ENCODE results near the gene TMEM129.
"Not testable (repeated sequence)": the region's sequence is repeated elsewhere in the genome, so short reads cannot be mapped to it uniquely, and the experiment has no call there.

The TMEM129 gene

DNA sequence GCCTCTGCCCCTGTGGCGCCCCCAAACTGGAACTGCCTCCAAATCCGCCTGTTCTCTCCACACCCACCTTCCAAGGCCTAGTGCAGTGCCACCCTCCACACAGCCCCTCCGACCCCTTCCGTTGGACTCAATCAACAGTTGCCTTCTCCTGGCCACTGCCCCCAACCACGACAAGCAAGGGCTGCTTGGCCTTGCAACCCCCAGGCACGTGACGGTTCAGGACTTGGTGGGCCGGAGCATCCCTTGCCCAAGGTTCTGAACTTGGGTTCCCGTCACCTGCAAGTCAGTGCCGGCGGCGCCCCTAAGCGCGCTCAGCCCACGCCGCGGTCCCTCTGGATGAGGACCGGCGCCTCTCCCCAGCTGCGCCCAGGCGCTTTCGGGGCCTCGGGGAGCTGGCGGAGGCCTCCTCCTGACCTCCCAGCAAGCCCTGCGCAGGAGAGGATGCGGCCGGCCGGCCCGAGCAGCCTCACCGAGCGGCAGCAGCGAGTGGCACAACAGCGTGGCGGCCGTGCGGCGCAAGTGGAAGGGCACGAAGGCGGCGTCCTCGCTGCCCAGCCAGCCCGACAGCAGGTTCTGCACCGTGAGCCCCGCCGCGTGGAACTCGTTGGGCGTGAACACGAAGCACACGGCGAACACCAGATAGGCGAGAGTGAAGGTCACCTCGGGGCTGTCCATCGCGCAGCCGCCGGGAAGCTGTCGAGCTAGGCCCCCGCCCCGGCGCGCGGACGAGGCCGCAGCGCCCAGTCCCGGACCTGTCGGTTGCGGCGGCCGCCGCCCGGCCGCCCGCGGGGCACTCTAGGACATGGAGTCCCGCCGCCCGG is 750 bp downstream of the TMEM129 start:
- DNase-seq (ENCODE audit: low read depth): no peak

DNA sequence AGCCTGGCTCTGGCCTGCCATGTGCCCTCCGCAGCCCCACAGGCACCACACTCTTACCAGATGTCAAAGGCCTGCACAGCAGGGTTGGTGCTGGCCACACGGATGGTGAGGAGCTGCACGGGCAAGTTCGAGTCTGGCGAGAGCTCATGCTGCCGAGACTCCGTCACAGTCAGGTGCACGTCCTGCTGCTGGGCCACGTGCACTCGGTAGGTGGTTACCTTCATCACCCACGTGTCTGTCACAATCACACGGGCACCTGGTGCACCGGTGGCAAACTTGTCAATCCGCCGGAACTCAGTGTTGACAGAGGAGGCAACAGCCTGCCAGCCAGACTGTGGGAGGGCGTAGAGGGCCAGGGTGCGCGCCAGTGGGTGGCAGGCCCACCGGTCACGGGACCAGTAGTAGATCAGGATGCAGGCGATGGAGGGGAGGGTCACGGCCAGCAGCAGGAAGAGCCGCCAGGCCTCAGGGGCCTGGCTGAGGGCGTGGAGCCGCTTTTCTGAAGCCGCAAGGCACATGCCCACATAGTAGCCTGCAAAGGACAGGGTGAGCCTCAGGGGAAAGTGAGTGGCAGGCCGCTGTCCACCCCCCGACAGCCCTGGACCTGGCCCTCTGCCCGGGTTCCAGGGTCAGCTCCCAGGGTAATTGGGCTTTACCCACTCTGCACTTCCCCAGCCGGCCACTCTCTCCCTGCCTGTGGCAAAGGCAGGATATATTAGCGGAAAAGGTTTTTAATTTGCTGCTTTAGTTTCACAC is 2.9 kb downstream of the TMEM129 start:
- DNase-seq (ENCODE audit: low read depth): no peak

DNA sequence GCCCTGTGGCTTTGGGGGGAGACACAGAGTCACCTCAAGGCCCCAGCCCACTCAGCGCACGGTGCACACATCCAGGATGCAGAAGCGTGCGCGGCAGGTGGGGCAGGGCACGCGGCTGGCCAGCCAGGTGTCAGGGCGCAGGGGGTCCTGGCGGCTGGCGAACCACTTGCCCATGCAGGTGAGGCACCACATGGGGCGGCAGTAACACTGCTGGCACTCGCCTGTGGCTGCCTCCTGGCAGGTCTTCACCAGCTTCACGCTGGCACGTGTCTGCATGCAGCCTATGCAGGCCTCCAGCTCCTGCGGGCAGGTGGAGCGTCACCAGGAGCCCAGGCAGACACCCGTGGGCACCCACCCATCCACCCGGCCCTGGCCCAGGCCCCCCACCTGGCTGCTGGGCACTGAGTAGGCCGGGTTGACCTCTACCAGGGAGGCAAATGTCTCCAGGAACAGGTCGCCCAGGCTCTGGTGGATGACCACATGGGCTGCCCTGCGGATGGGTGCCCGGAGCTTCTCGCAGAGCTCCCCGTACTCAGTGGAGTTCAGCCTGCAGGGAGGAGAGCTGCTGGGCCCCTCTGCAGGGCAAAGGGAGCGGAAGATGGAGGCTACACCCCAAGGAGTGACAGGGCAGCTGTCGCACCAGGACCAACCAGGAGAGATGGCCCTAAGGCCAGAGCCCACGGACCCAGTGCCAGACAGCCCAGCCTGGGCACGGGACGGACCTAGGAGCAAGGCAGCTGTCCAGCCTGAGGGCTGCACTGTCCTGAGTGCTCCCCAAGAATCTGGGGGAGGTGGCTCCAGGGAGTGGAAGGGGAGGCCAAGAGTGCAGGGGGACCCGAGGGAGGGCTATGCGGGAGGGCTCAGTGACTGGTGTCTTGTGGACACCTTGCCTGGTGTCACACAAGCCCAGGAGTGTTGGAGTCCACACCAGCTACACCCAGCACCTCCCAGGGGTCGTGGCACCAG is 3.7 kb downstream of the TMEM129 start:
- DNase-seq (ENCODE audit: low read depth): no peak

DNA sequence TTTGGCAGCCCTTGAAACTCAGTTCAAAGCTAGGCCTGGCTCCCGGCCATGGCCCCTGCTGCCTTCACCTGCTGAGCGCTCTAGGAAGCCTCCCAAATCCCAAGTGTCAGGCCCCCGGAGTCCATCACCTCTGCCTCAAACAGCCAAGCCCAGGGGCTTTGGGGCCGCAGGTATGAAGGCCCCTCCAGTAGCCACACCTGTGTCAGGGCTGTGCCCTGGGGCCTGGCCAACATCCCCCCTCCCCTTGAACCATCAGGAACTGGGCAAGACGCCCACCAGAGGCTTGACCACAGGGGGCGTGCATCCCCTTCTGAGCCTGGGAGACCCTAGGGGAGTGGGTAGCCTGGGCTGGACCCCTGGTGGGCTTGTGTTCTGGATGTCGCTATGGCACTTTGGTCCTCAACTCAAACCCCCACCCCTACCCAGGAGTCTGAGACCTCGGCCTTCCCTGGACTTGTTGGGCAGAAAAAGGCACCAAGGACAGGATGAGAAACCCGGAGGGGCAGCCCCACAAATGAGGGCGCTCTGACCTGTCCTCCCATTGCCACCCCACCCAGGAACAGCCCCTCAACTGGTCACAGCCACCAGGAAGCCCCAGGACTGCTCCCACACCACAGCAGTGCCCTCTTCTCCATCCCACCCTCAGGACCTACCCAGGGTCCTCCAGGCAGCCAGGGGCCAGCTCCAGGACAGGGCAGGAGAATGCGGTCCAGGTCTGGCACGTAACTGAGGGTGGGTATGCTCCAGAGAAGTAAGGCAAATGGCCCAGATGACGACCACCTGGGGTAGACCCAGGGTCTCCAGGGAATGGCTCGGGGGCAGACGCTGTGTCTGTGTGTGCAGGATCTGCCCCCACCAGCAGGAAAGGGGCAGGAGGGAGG is 4.8 kb downstream of the TMEM129 start:
- no peak for DNase-seq (ENCODE audit: low read depth)

DNA sequence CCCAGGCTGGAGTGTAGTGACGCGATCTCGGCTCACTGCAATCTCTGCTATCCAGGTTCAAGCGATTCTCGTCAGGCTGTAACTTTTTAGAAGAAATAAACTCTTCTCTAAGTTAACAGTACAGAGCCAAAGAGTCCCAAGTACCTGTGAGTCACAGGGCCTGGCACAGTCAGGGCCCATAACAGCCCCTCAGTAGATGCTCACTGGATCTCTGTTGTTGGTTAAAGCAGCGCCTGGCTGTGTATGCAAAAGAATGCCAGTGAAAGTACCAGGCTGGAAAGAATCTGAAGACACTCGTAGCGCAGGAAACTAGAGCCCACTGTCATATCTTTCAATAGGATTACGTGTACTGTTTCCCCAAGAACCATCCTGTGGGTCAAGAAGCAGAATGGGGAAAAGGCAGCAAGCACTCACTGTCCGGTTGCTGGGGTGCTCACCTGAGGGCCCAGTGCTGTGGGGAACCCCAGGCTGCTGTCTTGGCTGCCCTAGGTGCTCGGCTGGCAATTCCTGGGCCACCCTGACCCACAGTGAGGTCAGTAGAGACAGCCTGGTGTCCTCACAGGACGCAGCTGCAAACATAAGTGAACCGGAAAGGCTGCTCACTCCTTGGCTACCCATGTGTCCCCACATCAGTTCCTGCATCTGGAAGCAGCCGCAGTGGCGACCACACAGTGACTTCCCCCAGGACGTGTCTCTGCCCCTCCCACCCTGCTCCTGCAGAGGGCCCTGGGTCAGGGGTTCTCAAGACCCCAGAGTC is 5.9 kb downstream of the TMEM129 start:
- no peak for DNase-seq (ENCODE audit: low read depth)

DNA sequence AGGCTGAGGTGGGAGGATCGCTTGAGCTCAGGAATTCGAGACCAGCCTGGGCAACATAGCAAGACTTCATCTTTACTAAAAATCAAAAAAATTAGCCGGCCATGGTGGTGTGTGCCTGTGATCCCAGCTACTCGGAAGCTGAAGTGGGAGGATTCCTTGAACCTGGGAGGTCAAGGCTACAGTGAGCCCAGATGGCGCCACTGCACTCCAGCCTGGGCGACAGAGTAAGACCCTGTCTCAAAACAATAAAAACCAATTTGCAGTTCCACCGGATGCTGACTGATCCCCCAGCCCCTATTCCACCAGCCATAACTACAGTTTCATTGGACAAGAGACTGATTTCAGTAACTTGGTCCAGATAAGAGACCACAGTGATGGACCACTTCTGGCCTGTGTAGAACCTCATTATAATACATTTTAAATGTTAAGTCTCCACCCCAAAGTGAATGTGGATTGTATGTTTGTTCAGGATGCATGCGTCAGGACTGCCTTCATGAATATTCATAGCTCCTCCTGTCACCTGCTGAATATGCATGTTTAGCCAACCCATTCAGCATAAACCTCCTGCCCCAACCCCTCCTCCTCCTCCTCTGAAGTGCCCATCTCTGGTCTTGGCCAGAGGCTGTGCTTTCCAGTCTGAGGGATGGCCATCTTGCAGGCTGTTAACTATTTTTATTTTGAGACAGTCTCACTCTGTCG is 6.7 kb downstream of the TMEM129 start:
- DNase-seq (ENCODE audit: low read depth): no peak

DNA sequence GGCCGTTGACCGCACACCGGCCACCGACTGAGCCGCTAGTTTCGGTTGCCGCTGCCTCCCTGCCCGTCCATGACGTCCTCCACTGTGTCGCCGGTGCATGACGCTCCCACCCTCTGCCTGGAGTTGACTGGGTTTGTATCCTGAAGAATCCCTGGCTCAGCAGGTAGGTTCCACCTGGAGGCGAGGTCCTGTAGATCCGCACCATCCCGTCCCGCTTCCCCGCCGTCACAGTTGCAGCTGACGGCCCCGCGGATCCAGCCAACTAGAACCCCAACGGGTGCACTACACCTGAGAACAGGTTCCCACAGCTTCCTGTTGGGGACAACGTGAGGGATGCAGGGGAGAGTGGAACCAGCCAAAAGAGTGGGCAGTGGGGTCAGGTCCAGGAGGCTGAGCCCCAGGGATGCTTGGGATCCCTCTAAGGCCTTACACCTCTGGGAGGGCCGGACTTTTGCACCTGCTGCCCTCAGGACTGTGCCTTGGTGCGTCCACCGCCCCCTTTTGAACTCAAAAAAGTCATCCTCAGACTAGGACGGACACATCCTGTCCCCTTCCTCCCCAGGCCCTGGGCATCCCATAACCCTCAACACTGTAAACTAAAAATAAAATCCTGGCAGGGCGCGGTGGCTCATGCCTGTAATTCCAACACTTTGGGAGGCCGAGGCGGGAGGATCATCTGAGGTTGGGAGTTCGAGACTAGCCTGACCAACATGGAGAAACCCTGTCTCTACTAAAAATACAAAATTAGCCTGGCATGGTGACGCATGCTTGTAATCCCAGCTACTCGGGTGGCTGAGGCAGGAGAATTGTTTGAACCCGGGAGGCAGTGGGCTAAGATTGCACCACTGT is 7.9 kb downstream of the TMEM129 start:
- no peak for DNase-seq (ENCODE audit: low read depth)

DNA sequence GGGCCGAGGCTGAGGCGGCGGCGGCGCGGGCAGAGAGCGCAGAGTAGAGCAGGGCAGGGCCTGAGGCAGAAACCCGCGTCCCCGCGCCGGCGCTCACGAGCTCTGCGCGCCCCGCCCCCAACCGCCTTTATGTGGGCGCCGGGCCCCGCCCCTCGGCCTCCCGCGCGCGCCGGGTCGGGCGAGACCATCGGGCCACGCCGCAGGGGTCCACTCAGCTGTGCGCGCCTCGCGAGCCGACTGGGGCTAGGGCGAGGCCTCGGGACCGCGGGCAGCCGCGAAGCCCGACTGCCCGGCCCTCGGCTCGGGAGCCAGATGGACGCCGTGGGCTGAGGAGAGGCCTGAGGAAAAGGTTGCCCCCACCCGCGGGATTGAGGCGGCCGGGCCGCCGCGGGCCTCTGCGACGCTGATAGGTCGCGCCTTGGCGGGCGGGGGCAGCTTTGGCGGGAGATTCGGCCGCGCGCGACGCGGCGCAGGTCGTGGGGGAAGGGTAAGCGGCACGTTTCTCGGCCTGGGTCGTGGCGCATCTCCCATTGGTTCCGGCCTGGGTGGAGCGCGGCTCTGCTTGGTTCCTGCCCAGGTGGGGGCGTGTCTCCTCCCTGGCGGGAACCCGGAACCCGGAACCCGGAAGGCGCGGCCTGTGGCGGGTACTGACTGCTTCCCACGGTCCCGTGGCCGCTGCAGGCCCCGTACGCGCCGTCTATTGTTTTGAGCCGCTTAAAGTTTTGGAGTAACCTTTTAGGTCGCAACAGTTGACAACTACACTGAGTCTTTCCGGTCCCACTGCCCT is 8.7 kb downstream of the TMEM129 start, which contains the start of gene SLBP:
Gene SLBP, minus strand, starts transcription at position 104 of the 787 bp plus-strand sequence. CDS start 131 bp downstream, outside the sequence.
- peak; percentile 95 for DNase-seq (ENCODE audit: low read depth)

DNA sequence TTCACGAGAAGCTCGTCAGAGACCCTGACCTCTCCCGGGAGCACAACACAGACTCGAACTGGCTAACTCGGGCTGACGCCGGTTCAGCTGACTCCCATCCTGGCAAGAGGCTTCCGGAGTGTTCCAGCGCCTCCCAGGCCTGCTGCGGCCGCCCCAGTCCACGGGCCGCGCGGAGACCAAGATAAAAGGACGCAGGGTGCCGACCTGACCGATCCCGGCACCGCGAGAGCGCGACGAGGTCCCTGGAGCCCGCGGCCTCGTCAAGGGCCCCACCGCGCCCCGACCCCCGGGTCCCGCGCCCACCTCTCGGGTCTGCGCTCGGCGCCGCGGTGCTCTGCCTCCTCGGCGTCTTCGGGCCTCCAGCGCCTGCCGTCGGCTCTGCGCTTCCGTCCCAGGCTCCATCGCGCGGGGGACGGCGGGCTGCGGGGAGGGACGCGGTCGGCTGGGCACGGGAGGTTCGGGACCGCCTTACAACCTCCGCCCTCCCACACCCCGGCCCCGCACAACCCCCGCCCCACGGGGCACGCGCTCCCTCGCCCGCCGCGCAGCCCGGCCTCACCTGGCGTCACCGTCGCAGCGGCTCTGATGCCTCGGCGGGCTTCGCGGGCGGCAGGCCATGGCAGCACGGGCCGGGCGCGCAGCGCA is 9.4 kb downstream of the TMEM129 start:
- no peak for DNase-seq (ENCODE audit: low read depth)

DNA sequence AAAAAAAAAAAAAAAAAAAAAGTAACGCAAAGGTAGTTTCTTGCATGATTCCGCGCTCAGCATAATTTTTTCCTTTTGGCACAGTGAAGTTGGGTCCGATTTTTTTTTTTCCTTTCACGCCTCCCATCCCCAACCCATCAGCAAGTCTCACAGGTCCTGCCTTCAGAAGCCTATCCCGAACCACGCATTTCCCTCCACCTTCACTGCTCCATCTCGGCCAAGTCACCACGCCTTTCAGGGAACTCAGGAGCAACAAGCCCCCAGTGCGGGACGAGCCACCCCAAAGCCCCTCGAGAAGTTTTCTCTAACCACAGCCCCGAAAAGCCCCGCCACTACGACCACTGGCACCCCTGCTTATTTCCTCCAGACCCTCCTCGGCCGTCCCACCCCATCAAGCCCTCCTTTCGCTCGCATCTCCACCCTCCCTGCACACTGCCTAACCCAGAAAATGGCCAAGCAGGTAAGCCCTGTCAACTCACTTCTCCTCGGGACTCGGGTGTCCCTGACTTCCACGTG is 10.0 kb downstream of the TMEM129 start:
- no peak for DNase-seq (ENCODE audit: low read depth)

DNA sequence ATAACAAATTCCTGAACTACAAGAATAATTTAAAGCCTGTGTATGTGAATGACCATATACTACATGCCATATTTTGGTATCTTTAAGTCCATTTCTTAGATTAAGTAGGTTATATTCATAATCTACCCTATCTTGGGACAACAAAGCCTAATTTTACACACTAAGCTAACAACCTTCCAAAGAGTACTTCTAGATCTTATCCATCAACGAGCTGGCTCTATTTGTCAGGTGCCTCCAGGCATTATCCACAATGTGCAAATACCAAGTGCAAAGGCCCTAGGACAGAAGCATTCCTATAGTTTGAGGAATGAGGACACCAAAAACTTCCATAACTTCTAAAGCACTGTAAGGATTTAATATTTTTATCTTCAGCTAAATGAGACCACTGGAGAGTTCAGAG is 12.5 kb downstream of the TMEM129 start:
- DNase-seq (ENCODE audit: low read depth): no peak

DNA sequence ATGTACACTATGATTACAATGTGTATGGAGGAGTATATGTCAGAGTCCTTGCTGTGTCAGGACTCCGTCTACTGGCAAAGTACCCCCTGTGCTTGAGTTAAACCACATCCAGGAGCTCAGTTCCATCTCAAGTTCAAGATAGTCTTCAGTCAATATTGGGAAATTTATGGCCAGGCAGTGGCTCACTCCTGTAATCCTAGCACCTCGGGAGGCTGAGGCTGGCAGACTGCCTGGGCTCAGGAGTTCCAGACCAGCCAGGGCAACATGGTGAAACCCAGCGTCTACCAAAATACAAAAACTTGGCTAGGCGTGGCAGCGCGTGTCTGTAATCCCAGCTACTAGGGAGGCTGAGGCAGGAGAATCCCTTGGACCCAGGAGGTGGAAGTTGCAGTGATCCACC is 14.8 kb downstream of the TMEM129 start:
- no peak for DNase-seq (ENCODE audit: low read depth)

DNA sequence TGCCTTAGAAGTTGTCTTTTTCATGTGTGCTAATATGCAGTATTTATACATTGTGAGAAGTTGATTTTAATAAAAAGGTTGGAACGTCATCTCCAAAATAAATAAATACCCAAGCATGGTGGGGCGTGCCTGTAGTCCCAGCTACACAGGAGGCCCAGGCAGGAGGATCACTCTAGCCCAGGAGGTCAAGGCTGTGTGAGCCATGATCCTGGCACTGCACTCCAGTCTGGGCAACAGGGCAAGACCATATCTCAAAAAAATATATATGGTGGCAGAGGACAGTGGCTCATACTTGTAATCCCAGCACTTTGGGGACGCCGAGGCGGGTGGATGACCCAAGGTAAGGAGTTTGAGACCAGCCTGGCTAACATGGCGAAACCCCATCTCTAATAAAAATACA is 15.4 kb downstream of the TMEM129 start:
- DNase-seq (ENCODE audit: low read depth): no peak

DNA sequence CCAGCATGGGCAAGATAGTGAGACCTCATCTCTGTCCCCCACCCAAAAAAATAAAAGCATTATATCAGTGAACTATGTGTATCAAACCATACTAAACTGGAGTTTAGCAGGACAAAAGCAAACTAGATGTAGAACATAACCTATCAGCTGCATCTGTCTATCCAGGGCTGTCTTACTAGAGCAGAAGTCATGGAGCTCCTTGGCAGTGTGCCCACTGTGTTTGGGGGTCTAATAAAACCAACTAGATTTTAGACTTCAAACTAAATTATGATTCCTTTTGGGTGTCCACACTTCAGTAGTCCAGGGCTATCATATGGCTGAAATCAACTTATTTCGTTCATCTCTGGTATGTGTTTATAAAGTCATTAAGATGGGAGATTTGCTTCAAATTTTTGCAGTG is 17.3 kb downstream of the TMEM129 start:
- no peak for DNase-seq (ENCODE audit: low read depth)

DNA sequence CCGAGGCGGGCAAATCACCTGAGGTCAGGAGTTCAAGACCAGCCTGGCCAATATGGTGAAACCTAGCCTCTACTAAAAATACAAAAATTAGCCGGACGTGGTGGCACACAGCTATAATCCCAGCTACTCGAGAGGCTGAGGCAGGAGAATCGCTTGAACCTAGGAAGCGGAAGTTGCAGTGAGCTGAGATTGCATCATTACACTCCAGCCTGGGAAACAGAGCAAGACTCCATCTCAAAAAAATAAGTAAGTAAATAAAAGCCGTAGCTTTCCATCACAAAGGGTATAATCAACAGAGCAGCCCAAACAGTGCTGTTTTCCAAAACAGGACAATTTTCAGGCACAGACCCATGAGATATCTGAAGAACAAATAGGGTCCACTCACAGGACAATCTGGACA is 19.5 kb downstream of the TMEM129 start:
- DNase-seq (ENCODE audit: low read depth): not testable (repeated sequence)

DNA sequence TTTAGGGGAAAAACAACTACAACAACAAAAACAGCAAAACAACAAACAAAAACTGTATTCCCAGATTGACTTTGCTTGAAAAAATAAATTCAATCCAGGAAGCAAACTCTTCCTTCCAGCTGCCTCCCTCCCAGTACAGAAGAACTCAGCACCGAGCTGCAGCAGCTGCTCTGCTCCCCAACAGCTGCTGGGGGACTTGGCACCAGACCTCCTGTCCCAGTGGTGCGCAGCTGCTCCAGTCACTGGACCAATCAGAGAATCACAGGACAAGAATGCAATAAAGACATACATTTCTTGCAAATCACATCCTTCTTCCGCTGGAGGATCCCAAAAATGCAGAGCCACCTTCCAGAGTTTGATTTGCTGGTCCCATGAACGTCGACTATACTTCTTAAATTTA is 25.2 kb downstream of the TMEM129 start:
- DNase-seq (ENCODE audit: low read depth): no peak
